Measurements from ENCODE around the gene ARHGAP25.

Gene ARHGAP25

DNA sequence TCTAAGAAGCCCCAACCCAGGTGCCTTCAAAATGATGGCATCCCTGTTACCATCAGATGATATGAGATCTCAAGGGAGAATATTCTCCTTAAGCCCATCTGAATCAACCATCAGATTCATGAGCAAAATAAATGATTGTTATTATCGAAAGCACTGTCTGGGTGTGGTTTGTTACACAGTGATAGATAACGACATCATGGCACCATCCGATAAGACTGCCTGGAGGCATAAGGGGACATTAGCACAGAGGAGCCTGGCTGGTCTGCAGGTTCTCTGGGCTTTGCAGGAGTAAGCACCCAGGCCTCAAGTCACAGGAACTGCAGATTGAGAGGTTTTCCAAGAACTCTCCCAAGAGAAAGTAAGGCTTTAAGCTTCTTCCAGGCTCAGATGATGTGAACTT lies 120.9 kb downstream of the ARHGAP25 start:
- in situ Hi-C loops (cut with MboI; ENCODE audit: low pct_unique_long_range_greater_than_20kb, low sequenced_read_pairs, unreplicated experiment) = no loop called here
- TF ChIP-seq, protein P1, sequence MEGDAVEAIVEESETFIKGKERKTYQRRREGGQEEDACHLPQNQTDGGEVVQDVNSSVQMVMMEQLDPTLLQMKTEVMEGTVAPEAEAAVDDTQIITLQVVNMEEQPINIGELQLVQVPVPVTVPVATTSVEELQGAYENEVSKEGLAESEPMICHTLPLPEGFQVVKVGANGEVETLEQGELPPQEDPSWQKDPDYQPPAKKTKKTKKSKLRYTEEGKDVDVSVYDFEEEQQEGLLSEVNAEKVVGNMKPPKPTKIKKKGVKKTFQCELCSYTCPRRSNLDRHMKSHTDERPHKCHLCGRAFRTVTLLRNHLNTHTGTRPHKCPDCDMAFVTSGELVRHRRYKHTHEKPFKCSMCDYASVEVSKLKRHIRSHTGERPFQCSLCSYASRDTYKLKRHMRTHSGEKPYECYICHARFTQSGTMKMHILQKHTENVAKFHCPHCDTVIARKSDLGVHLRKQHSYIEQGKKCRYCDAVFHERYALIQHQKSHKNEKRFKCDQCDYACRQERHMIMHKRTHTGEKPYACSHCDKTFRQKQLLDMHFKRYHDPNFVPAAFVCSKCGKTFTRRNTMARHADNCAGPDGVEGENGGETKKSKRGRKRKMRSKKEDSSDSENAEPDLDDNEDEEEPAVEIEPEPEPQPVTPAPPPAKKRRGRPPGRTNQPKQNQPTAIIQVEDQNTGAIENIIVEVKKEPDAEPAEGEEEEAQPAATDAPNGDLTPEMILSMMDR (IDR thresholded peaks at IDR 0.05; ENCODE audit: extremely low read depth, insufficient read depth, missing control alignments) = no peak

DNA sequence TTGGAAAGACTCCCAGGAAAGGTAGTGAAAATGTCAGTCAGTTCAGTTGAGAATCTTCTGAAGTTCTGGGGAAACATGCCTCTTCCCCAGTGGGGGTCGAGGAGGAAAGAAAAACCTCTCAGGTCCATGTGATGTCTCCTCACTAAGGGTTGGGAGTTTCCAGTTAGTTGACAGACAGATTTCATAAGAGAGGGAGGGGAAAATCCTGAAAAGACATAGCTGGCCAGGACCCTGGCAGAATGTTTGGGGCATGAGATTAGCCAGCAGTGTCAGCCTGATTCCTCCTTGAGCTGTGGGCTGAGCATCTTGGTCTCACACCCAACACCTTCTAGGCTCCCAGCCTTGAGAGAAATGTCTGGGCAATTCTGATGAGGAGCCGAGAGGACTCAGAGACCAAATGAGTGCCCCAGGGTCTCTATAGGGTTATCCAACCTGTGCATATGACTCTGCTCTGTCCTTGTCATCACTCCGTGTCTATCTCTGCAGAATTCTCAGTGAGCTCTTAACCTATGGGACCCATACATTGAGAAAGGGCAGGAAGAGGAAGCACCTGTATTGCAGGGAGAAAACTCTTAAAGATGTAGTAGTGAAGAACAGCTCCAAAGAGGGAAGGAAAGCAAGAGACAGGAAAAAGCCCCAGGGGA lies 122.7 kb downstream of the ARHGAP25 start:
- DNase-seq (ENCODE audit: low spot score) = no peak
- TF ChIP-seq, protein P1 (IDR thresholded peaks at IDR 0.05; ENCODE audit: extremely low read depth, insufficient read depth, missing control alignments) = no peak
- in situ Hi-C loops (cut with MboI; ENCODE audit: low pct_unique_long_range_greater_than_20kb, low sequenced_read_pairs, unreplicated experiment) = no loop called here

More for the DNA sequence above, 120.9 kb downstream of the ARHGAP25 start:
- DNase-seq (ENCODE audit: low spot score) = no peak

DNA sequence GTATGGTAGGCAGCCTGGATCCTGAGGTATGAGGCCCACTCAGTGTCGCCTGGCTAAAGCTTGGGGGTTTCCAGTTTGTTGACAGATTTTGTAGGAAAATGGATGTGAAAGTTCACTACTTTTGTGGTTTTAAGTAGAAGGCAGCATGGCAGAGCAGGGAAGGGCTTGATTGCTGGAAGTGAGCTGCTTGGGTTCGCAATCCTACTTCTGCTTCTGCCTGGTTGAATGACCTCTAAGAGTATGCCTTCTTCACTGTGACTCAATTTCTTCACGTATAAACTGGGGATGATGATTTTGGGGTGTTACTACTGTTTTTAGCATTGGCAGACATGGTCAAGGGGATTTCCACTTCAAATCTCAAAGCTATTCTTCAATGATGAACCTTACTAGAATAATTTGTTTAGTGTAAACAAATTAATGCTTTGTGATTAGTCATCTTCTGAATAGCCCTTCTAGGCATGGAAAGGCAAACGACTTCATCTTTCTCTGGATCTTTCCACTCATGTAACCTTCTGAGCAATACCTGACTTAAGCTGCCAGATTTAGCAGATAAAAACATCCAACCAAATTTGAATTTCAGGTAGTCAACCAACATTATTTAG lies 123.3 kb downstream of the ARHGAP25 start:
- no peak for DNase-seq (ENCODE audit: low spot score)
- in situ Hi-C loops (cut with MboI; ENCODE audit: low pct_unique_long_range_greater_than_20kb, low sequenced_read_pairs, unreplicated experiment) = no loop called here
- TF ChIP-seq, protein P1 (IDR thresholded peaks at IDR 0.05; ENCODE audit: extremely low read depth, insufficient read depth, missing control alignments) = no peak

DNA sequence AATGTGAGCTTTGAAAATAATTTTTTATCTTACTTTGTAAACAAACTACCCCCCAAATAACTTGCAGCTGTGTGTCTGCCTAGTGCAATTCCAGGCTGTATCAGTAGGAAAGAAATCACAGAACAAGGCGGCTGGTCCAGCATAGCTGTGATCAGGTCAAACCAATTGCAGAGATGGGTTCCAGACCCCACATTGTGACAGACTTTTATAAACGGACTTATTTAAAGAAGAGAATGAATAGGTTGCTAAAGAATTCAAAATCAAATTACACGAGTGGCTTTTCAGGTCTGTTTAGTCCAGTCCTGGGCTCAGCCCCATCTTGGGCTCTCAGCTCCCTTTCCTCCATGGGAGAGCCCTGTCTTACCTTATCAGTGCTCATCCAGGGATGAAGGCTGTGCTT lies 125.5 kb downstream of the ARHGAP25 start:
- DNase-seq (ENCODE audit: low spot score) = no peak
- in situ Hi-C loops (cut with MboI; ENCODE audit: low pct_unique_long_range_greater_than_20kb, low sequenced_read_pairs, unreplicated experiment) = no loop called here
- TF ChIP-seq, protein P1 (IDR thresholded peaks at IDR 0.05; ENCODE audit: extremely low read depth, insufficient read depth, missing control alignments) = no peak

DNA sequence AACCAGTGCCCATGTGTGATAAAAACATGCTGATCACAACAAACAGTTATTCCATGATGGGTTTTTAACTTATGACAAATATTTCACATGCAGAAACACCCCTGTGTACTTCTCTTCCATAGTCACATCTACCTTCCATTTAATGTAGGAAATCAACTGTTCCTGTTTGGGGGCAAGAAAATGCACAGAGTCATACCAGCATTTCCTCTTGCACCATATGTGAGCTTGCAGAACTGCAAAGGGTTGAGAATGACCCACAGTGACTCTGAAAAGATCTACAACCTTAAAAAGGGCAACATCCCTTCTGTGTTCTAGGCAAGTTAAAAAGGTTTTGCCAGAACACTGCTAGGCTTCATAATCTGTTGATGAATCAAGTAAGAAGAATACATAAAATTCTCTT lies 126.7 kb downstream of the ARHGAP25 start:
- no peak for DNase-seq (ENCODE audit: low spot score)
- in situ Hi-C loops (cut with MboI; ENCODE audit: low pct_unique_long_range_greater_than_20kb, low sequenced_read_pairs, unreplicated experiment) = no loop called here
- TF ChIP-seq, protein P1 (IDR thresholded peaks at IDR 0.05; ENCODE audit: extremely low read depth, insufficient read depth, missing control alignments) = no peak

DNA sequence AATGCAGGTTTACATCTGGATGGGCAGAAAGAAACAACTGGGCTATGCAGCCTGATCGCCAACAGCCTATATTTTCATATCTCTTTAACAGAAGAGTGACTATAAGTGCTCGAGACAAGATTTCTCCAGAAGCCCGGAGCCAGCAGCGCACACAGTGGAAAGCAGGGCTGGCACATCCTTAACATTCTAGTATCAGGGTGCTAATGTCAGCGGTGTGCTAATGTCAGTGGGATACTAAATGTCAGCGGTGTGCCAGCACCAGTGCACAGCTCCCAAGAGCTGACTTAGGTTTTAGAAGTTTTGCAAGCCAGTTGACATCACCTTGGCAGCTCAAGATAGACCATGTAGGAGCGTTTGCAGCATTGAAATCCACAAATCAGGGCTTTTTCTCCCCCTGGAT lies 128.3 kb downstream of the ARHGAP25 start:
- TF ChIP-seq, protein P1 (IDR thresholded peaks at IDR 0.05; ENCODE audit: extremely low read depth, insufficient read depth, missing control alignments) = no peak
- in situ Hi-C loops (cut with MboI; ENCODE audit: low pct_unique_long_range_greater_than_20kb, low sequenced_read_pairs, unreplicated experiment) = no loop called here
- no peak for DNase-seq (ENCODE audit: low spot score)
